NCI-H345 treated with DMSO at 0.1 percent for 48 hours (cell line): ENCODE results near the gene DPP10.

ENCODE experiments used
- DNase-seq: peaks from one replicate; lab custom pipeline; 2025; ENCODE audit not compliant: unreplicated experiment; lab: John Stamatoyannopoulos, UW

Gene DPP10

DNA sequence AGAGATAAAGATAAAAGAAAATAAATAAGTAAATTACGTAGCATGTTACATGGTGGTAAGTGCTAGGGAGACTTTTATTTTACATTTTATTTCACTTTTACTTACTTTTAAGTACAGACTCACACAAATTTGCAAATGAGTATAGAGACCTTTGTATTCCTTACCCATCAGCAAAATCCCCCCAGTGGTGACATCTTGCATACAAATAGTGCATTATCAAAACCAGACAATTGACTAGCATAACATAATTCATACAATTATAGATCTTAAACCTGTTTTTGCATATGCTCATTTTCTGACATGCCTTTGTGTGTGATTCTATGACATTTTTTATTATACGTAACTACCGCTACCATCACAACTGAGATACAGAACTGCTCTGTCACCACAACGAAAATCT lies 1099.4 kb downstream of the DPP10 start:
- DNase-seq = no peak

DNA sequence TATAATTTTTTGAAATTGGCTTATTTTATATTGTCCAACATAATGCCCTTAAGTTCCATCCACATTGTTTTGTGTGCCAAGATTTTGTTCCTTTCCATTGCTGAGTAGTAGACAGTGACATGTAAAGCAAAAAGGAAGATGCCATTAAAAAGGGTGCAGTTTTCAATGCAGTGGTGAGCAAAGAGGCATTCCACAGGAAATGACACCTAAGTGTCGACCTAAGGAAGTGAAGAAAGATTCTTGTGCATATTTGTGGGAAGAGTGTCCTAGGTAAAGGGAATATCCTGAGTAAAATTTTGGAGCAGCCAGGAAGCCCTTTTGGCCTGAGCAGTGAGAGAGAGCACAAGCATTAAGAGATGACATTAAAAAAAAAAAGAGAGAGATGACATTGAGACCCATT lies 1099.9 kb downstream of the DPP10 start:
- no peak for DNase-seq

DNA sequence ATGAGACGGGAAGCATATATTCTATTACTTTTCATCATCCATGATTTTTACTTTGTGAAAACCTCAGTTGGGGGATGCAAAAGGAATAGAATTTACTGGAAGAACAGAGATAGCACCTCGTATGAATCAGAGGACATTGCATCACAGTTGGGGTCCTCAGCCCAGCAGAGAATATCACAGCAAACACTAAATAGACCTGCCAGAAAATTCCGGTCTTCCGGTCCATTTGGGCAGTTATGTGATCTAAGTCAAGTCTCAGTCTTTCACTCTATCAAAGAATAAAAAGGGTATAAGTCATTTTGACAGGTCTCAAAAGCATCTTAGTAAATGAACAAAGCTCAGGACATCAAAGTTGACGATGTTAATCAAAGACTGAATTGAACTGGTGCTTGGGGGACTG lies 1100.6 kb downstream of the DPP10 start:
- DNase-seq = no peak

DNA sequence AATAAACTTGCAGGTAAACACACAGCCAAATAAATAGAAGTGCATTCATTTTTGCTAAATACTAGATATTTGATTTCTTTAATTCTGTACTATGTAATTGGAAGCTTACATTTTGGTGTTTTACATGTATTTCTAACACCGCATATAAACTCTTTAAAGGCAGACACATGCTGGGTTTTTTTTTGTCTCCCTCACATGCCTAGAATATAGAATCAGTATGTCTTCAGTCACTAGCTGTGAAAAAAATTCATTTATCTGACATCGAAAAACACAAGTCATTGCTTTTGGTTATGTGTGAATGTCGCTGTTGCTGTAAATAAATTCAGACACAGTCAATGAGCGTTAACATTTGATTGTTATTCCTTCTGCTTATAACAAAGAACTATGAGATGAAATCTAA lies 1101.0 kb downstream of the DPP10 start:
- no peak for DNase-seq

DNA sequence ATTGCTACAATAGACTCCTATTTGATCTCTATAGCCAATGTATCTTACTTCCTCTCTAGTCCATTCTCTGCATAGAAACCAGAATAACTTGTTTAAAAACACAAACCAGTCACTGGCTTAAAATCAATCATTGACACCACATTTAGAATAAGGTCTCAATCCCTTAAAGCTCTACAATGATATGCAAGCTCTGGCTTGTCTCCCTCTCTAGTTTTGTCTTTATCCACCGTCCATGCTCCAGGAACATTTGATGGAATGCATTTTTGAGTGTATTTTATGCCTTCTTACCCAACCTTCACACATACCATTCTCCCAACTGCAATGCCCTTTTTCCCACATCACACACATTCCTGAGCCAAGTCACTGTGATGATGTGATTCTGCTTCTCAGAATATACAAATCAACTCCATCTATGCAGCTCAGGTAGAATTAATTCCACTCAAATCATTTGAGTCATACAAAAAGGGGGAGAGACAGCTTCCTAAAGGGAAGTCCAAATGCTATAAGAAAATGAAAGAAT lies 1107.2 kb downstream of the DPP10 start:
- DNase-seq = no peak

DNA sequence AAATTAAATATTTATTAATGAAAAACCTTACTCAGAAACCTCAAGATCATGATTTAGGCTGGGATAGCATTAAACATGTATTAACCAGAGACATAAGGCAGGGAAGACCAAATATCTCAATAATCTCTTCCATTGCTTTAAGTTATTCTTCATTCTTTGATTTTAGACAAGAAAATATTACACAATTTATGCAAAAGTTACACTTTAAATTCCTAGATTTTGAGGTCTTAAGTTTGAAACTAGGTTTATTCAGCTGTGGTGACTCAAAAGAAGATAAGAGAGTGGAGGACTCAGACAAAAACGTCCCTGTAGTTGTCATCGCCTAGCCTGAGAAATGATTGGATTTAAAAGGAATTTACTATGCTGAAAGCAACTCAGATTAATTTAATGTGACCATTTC lies 1110.3 kb downstream of the DPP10 start:
- no peak for DNase-seq

DNA sequence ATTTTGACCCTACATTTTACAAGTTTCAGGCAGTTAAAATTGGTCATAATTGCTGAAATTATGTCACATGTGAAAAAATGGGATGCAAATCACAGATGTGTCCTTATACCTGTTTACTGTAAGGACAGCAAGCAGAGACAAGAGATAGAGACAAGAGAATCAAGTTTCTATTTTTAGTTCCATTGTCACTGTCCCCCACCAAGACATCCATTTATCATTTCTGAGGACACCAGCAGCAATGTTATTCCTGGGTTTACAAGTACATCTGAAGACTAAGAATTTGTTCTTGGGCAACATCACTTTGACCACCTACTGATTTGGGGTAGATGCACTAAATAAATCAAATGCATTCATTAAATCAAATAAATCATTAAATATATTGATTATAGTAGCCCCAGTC lies 1111.7 kb downstream of the DPP10 start:
- DNase-seq = no peak

DNA sequence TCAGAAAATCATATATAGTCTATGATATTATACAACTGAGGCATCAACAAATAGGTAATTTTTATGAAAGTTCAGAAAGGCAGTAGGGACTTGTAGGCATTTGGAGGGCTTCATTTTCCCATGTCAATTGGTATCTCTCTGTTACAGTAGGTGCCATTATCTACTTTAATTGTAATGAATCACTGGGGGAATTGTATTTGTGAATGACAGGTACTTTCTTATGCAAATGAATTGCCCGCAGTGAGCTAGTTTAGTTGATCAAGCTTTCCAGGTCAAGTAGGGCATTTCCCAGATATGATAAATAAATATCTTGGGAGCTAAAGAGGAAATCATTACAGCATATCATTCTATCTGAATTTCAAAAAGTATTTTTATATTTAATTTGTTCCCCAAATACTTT lies 1116.3 kb downstream of the DPP10 start:
- no peak for DNase-seq

DNA sequence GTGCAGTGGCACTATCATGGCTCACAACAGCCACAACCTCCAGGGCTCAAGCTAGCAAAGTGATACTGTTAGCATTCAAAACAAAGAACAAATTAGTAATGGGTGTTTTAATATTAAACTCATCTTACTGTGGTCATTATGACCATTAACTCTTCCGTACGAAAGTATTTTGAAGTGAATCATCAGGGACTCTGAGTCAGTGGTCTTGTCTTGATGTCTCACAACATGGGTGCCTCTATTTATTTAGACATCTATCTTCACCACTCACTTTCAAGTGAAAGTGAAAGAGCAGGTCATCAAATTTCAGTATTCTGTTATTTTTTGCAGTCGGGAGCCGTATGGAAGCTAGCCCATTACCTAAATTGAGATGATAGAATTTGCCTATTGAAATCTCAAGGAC lies 1118.2 kb downstream of the DPP10 start:
- no peak for DNase-seq

DNA sequence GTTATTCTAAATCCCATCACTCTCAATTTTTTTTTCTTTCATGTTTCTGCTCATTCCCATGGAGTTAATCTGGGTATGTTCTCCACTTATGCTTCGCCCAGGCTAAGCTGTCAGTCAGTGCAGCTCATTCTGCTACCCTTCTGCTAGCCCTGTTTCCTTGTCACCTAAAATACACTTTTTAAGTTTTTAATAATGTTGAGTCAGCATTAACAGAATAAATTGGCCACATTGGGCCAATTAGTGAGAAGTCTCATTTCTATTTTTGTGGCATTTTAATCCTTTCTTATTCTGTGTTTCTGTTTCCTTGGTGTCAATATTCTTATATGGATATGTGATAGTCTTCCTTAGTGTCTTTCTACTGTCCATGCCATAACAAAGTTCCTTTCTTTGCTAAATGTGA lies 1126.2 kb downstream of the DPP10 start:
- no peak for DNase-seq

DNA sequence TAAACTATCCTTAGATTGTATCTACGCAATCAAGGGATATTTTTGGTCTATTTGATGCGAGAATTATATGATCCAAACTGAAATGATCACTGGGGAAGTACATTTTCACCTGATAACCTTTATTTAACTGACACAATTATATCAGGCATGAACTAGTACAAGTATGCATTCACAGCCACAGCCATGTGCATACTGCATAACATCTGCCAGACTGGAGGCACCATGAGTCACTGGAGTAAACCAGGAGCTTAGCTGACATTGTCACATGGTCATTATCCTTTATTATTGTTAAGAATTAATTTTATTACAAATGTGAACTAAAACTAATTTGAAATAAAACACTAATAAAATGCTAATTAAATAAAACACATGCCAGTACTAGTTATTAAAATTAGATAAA lies 1127.1 kb downstream of the DPP10 start:
- no peak for DNase-seq

DNA sequence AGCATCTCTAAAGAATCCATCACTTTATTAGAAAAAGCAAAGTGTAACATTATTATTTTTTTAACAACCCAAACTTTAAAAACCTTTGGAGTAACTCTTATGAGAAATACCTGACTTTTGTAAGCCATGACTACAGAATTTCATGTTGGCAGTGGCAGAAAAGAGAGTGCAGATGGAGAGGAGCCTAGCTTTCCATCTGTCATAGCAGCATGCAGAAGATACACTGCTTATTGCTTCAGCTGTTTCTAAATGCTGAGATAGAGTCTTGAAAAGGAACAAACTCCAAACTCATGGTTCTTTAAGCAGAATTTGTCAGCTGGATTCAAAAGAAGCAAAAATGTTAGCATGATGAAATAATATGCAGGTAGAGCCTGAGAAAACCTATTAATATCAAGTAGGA lies 1130.3 kb downstream of the DPP10 start:
- DNase-seq = no peak

DNA sequence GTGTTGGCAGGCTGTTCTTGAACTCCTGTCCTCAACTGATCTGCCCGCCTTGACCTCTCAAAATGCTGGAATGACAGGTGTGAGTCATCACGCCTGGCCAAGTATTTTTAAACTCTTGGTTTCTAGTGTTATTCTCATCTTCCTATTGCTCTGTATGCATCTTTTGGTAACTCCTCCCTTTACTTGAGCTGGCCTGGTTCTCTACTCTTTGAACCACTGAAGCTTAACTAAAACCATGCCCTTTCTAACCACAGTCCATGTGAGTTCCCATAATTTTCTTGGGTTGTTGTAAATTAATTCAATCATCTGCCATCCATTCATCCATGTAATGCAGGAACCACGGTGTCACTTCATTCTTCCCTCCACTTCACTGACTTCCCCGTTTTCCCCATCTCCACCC lies 1131.3 kb downstream of the DPP10 start:
- DNase-seq = no peak

DNA sequence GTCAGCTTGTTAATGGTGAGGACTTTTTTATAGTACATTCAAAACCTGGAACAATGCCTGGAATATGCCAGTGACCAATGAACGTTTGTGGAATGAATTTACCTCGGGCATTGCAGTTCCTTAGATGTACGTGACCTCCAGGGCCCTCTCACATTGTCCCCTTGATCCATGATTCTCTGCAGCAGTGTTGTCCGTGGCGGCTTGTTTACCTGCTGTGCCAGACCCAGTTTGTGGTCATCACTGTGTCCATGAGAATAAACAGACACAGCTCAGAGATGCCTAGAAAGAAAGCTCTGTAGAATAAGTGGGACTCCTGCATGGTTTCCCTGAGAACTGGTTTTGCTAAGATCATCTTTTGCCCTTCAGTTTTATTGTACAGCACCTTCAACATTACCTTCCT lies 1132.2 kb downstream of the DPP10 start:
- no peak for DNase-seq

DNA sequence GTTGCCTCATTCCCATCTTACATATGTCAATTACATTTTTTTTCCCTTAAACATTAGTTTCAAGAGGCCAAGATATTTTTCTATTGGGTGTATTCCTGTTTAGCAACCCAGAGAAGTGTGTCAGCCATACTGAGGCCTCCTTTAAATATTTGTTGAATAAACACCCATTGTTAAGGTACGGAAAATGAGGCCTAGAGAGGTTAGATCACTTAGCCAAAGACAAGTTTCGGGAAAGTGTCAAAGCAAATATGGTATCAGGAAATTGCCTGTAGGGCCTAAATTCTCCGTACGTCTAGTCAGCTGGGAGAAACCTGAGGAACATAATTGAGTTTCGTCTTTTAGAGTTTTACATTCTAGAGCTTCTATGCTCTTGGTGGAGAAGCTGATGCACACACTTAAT lies 1138.3 kb downstream of the DPP10 start:
- no peak for DNase-seq

DNA sequence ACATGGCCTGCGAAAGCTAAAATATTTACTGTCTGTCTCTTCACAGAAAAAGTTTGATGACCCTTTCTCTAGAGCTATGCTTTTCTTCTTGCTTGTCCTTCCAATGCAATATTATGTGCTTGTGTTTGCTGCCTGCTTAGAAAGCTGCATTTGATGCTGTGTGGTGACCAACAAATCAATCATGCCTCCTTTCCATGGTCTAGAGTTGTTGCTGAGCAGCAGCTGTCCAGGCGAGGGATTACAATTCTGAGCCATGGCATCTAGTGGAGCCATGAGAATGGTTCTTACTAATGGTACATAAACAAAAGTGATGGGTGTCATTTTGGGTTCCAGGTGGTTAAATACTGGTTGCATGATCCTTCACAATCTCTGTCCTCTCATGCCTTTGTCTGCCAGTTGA lies 1142.1 kb downstream of the DPP10 start:
- DNase-seq = no peak

DNA sequence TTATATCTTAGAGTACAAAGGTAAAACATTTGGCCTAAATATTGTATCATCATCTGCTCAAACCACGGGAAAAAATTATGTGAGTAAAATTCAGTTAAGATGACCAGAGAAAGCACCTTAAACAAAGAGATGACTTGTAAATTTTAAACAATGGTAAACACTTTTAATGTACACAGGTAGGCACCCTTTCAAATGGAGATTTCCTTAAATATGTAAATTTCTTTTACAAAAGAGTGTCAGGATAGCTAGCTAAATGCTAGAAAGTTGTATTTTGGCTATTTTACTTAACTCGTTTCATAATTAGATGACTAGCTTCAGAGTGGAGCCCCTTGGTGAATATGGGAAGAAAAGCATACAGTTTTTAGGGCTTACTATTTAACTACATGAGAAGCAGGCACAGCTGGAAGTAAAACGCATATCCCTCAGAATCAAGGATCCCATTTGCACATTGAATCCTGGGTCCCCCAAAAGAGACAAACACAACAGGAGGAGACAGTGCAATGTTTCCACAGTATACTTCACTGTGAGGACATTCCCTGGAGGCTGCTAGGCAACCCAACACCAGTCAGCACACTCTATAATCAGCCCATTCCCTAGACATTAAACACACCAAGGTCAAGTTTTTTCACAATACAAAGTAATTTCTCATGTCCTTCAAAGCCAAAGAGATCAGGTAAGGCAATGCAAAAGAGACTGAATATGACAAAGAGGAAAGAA lies 1154.4 kb downstream of the DPP10 start:
- DNase-seq = no peak

DNA sequence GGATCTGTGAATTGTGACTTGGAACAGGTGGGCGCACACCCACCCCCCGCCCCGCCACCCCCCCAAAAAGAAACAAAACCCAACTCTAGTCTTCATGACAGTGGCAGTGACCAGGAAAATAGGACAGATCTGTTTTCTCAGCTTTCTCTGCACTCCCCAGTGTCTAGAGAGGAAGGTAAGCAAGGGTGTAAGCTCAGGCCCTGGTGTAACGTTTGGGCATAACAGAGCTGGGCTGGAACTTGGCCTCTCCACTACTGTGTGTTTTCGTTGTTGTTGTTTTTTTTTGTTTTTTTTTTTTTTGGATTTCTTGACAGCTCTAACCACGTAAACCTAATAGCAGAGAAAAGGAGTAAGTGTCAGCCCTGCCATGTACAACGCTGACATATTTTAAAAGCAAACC lies 1160.8 kb downstream of the DPP10 start:
- DNase-seq = no peak

DNA sequence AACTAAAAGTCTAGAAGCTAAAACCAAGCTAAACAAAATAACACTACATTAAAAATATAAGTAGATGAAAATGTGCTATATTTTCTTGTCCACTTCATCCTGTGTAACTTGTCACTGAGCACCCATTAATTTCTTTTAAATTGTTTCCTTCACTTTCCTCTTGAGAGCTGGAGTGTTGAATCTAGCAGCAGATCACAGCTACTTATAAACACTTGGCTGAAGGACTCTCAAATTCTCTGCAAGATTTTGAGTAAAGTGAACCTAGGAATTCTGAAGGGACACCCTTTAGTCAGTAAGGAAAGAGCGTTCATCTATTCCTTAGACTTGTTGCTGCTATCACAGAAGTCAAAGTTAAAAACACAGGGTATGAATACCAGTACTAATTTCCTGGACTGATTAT lies 1163.9 kb downstream of the DPP10 start:
- DNase-seq = no peak

DNA sequence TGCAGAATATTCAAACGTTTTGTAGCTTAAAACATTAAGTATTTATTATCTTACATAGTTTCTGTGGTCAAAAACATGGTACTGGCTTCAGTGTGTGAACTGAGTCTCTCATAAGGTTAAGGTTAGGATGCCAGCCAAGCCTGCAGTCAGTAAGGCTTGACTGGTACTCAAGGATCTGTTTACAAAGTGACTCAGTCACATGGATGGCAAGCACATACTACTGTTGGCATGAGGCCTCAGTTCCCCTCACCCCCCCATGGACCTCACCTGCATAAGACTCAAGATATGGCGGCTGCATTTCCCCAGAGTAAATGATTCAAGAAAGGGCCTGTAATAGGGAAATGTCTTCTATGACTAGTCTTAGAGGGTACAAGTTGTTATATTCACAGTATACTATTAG lies 1167.5 kb downstream of the DPP10 start:
- no peak for DNase-seq

DNA sequence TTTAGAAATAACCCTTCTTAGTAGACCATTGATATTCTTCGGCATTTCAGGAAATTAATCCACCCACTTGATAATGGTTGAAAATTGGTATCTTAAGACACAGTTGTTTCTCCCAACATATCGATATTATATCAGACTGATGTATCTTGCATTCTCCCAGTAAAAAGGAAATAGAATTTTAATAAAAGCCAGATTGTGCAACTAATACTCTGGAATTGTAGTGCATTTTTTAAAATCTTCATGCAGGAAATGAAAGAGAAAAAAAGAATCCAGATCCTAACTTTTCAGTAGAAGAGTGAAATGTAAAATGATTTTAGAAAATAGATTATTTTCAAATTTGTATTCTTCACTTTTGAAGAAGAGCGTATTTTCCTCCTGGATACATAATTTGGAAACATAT lies 1168.4 kb downstream of the DPP10 start:
- no peak for DNase-seq

DNA sequence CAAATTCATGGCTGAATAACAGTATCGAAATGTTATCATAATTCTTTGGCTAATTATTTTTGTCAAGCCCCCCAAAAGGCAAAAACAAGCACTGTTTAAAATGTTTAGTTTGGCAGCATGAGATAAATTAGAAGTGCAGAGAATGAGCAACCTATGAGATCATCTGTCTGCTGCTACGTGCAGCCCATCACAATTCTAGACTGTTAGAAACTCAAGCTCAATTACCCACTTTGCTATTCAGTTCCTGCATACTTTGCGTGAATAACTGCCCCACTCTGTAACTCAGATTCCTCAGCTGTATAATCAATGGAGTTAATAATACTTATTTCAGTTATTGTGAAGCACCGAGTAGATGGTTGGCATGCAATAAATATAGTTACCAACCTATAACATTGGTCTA lies 1181.9 kb downstream of the DPP10 start:
- DNase-seq = no peak

DNA sequence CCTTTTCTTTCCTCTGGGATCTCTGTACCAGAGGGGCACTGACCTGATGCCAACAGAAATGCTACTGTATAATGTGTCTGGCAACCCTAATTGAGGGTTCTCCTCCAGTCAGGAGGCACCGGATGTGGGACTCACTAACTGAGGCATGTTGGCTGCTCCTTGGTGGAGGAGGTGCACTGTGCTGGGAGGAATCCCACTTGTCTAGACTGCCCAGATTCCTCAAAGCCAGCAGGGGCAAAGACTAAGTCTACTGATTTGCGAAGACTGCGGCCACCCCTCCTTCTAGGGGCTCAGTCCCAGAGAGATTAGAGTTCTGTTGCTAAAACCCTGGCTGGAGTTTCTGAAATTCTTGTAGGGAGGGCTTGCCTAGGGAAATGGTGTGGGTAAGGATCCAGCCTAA lies 1192.1 kb downstream of the DPP10 start:
- DNase-seq = no peak
